NCI-H1092 (cell line): ENCODE data around the gene ATRIP.
A peak's percentile ranks its signal among the peaks of the same experiment; 100 is the strongest.
"Not testable (repeated sequence)": the region's sequence is repeated elsewhere in the genome, so short reads cannot be mapped to it uniquely, and the experiment has no call there.

ENCODE experiments used
- DNase-seq: peaks from one replicate; lab custom pipeline; 2025; lab: John Stamatoyannopoulos, UW

Gene ATRIP

GRCh38 chr3:48437812-48438211 is 8.7 kb upstream of the ATRIP start:
- no peak for DNase-seq

- peak; percentile 94 for DNase-seq
Measured at GRCh38 chr3:48439820-48440589, 6.5 kb upstream of the ATRIP start, which contains the start of the genes CCDC51 and TMA7. Gene CCDC51, minus strand, starts transcription at chr3:48440119. Its CDS starts 4,991 bp downstream, at chr3:48435128. Gene TMA7, plus strand, starts transcription at chr3:48440257. Its CDS starts 40 bp downstream, at chr3:48440297.

- DNase-seq: no peak
Measured at GRCh38 chr3:48440590-48440958, 6.0 kb upstream of the ATRIP start.

- no peak for DNase-seq
Measured at GRCh38 chr3:48441940-48442339, 4.6 kb upstream of the ATRIP start.

- no peak for DNase-seq
Measured at GRCh38 chr3:48445277-48445882, 1.2 kb upstream of the ATRIP start.

GRCh38 chr3:48446043-48446424 is 503 bp upstream of the ATRIP start:
- no peak for DNase-seq

- DNase-seq: no peak
Measured at GRCh38 chr3:48451270-48451669, 4.7 kb downstream of the ATRIP start.

- DNase-seq: no peak
Measured at GRCh38 chr3:48456456-48456855, 9.9 kb downstream of the ATRIP start.

GRCh38 chr3:48459331-48459730 is 12.8 kb downstream of the ATRIP start:
- no peak for DNase-seq

- no peak for DNase-seq
Measured at GRCh38 chr3:48459773-48460516, 13.4 kb downstream of the ATRIP start.

GRCh38 chr3:48460517-48460902 is 14.0 kb downstream of the ATRIP start:
- no peak for DNase-seq

- DNase-seq: not testable (repeated sequence)
Measured at GRCh38 chr3:48461767-48462166, 15.2 kb downstream of the ATRIP start.

GRCh38 chr3:48463703-48464102 is 17.2 kb downstream of the ATRIP start:
- DNase-seq: no peak

- no peak for DNase-seq
Measured at GRCh38 chr3:48464713-48465221, 18.2 kb downstream of the ATRIP start.

- DNase-seq: no peak
Measured at GRCh38 chr3:48465237-48465530, 18.6 kb downstream of the ATRIP start.

- peak; percentile 49 for DNase-seq
Measured at GRCh38 chr3:48465531-48466378, 19.2 kb downstream of the ATRIP start.

- DNase-seq: no peak
Measured at GRCh38 chr3:48466386-48467109, 20.0 kb downstream of the ATRIP start.

- DNase-seq: no peak
Measured at GRCh38 chr3:48467110-48467454, 20.5 kb downstream of the ATRIP start.

- DNase-seq: no peak
Measured at GRCh38 chr3:48467473-48468267, 21.1 kb downstream of the ATRIP start.

GRCh38 chr3:48468329-48468731 is 21.8 kb downstream of the ATRIP start:
- DNase-seq: no peak
